ENCODE results near the gene SLC22A25.
A peak's percentile ranks its signal among the peaks of the same experiment; 100 is the strongest.

The SLC22A25 gene

DNA sequence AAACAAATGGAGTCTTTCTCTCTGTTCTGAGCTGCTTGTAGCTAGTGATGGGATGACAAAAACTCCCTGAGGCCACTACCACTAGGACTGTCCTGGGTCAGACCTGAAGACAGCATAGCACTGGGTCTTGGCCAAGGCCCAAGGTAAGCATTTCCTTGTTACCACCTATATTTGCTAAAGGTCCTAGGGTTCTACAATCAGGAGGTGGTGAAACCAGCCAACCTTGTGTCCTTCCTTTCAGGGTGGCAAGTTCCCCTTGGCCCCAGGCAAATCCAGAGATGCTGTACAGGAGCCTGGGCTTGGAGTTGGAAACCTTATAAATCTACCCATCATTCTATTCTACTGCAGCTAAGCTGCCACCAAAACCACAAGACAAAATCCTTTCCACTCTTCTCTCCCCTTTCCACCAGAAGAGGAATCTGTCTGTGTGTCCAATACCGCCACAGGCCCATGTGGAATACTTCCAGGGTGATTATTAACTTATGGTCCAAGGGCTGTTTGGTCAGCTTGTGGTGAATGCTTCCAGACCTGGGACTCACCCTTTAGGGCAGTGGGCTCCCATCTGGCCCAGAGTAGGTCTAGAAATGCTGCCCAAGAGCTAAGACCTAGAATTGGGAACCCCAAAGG, 16.8 kb downstream of the SLC22A25 start:
- TF ChIP-seq MYC (IDR thresholded peaks at IDR 0.05; ENCODE audit: low read depth, low read length) (no peak), POLR2A (IDR thresholded peaks at IDR 0.05; ENCODE audit: extremely low read depth, insufficient read length) (no peak)
- TF ChIP-seq, protein P1, sequence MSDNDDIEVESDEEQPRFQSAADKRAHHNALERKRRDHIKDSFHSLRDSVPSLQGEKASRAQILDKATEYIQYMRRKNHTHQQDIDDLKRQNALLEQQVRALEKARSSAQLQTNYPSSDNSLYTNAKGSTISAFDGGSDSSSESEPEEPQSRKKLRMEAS (IDR thresholded peaks at IDR 0.05; ENCODE audit: low read depth, low read length), result no peak
- TF ChIP-seq, protein P2, sequence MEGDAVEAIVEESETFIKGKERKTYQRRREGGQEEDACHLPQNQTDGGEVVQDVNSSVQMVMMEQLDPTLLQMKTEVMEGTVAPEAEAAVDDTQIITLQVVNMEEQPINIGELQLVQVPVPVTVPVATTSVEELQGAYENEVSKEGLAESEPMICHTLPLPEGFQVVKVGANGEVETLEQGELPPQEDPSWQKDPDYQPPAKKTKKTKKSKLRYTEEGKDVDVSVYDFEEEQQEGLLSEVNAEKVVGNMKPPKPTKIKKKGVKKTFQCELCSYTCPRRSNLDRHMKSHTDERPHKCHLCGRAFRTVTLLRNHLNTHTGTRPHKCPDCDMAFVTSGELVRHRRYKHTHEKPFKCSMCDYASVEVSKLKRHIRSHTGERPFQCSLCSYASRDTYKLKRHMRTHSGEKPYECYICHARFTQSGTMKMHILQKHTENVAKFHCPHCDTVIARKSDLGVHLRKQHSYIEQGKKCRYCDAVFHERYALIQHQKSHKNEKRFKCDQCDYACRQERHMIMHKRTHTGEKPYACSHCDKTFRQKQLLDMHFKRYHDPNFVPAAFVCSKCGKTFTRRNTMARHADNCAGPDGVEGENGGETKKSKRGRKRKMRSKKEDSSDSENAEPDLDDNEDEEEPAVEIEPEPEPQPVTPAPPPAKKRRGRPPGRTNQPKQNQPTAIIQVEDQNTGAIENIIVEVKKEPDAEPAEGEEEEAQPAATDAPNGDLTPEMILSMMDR (IDR thresholded peaks at IDR 0.05; ENCODE audit: low read depth, low read length), result no peak
- no peak for DNase-seq (ENCODE audit: low read depth)
- no peak overlapping the region for H3K4me3 ChIP-seq (ENCODE audit: low read depth, low read length)

DNA sequence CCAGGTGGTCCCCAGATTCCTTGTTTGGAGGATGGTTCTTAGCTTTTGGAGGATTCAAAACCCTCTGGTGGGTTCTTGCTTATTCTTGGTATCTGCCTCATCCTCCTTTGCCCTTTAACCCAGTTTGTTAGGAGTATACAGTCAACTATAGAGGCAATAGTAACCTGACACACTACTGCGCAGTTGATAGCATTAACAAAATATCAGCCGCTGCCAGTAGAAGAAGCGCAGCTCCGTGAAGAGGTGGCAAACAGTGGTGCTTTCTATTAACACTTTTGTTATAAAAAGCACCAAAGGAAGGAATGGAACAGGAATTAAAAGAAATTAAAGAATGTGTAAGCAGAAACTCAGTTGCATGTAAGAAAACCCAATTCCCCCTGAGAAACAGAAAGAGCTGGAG, 29.3 kb downstream of the SLC22A25 start:
- TF ChIP-seq, protein P2 (IDR thresholded peaks at IDR 0.05; ENCODE audit: low read depth, low read length), result no peak
- DNase-seq (ENCODE audit: low read depth), result no peak
- H3K4me3 ChIP-seq (ENCODE audit: low read depth, low read length), result no peak overlapping the region

DNA sequence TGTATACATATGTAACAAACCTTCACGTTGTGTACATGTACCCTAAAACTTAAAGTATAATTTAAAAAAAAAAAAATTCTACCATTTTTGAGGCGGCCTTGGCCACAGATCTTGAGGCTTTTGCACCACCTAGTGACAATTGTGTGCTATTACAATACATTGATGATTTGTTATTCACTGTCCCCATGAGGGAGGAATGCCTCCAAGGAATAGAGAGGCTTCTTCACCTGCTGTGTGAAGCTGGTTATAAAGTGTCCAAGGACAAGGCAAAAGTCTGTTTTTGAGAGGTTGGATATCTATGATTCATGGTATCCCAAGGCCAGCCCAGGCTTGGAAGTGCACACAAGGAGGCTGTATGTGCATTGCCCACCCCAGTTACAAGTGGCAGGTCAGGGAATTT, 30.7 kb downstream of the SLC22A25 start:
- no peak overlapping the region for H3K4me3 ChIP-seq (ENCODE audit: low read depth, low read length)
- peak; percentile 32 for DNase-seq (ENCODE audit: low read depth)
- no peak for TF ChIP-seq MYC (IDR thresholded peaks at IDR 0.05; ENCODE audit: low read depth, low read length)
- TF ChIP-seq, protein P2 (IDR thresholded peaks at IDR 0.05; ENCODE audit: low read depth, low read length), result peak; percentile 41

DNA sequence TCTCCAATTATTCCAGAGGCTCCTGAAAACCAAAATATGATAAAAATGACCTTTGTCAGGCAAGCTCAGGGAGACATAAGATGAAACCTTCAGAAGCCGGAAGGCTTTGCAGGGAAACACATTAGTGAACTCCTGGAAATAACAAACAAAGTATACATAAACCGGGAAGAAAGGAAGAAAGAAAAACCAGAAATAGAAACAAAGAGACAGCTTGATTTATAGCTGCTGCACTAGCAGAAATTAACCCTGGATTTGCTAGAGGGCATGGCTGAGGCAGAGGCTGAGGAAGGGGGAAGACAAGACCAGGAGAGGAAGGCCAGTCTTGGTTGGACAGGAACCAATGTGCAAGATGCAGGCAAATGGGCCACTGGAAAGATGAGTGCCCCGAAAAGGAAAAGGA, 33.3 kb downstream of the SLC22A25 start:
- H3K4me3 ChIP-seq (ENCODE audit: low read depth, low read length), result no peak overlapping the region
- DNase-seq (ENCODE audit: low read depth), result no peak
- no peak for TF ChIP-seq POLR2A (IDR thresholded peaks at IDR 0.05; ENCODE audit: extremely low read depth, insufficient read length)
- TF ChIP-seq, protein P1 (IDR thresholded peaks at IDR 0.05; ENCODE audit: low read depth, low read length), result no peak
- TF ChIP-seq MYC (IDR thresholded peaks at IDR 0.05; ENCODE audit: low read depth, low read length), result no peak
- TF ChIP-seq, protein P2 (IDR thresholded peaks at IDR 0.05; ENCODE audit: low read depth, low read length), result no peak

All from NB4 (cell line).